HEK293T (cell line): ENCODE results near the gene PKIB.
"Not testable (repeated sequence)": the region's sequence is repeated elsewhere in the genome, so short reads cannot be mapped to it uniquely, and the experiment has no call there.

Experiments used
- ARNT ChIP-seq: fragments of 450-650 bp; IDR thresholded peaks from 2 replicates; pipeline ENCODE4 v1.6.1; 2017; ENCODE audit warnings: mild to moderate bottlenecking
- BHLHE40 ChIP-seq: fragments of 450-650 bp; IDR thresholded peaks from 2 replicates; pipeline ENCODE4 v1.6.1; 2016; ENCODE audit warnings: mild to moderate bottlenecking, moderate library complexity, borderline replicate concordance
- ELF4 ChIP-seq: fragments of 450-650 bp; IDR thresholded peaks from 2 replicates; pipeline ENCODE4 v1.6.1; 2017; ENCODE audit warnings: antibody characterized with exemption
- FOXM1 ChIP-seq: fragments of 450-650 bp; IDR thresholded peaks from 2 replicates; pipeline ENCODE4 v1.6.1; 2017; ENCODE audit warnings: mild to moderate bottlenecking, borderline replicate concordance
- LEF1 ChIP-seq: fragments of 450-650 bp; IDR thresholded peaks from 2 replicates; pipeline ENCODE4 v1.6.1; 2017; ENCODE audit warnings: mild to moderate bottlenecking, borderline replicate concordance
- NFRKB ChIP-seq: fragments of 450-650 bp; IDR thresholded peaks from 2 replicates; pipeline ENCODE4 v1.6.1; 2016; ENCODE audit warnings: mild to moderate bottlenecking, moderate library complexity
- SUZ12 ChIP-seq: fragments of 450-650 bp; IDR thresholded peaks from 2 replicates; pipeline ENCODE4 v1.6.1; 2016; ENCODE audit warnings: mild to moderate bottlenecking

- TF ChIP-seq SUZ12, ARNT, ELF4, BHLHE40, NFRKB, LEF1, FOXM1: not testable (repeated sequence)
Measured at GRCh38 chr6:122744856-122745255, 134.7 kb downstream of the PKIB start.
